HepG2 (cell line): ENCODE results near the gene RRAS. TPM values are rescaled to one million over a fixed set of nuclear protein-coding genes. Genes with fewer than 3 reads are reported as not detected.

Experiments used
- ATM ChIP-seq: fragments of 450-650 bp; IDR thresholded peaks from 2 replicates; pipeline ENCODE4 v1.7.1; 2017; ENCODE audit warnings: mild to moderate bottlenecking, borderline replicate concordance
- BCLAF1 ChIP-seq: fragments of 450-650 bp; IDR thresholded peaks from 2 replicates; pipeline ENCODE4 v1.6.1; 2017; ENCODE audit warnings: mild to moderate bottlenecking
- FLYWCH1 ChIP-seq: sonication (generic); formaldehyde crosslinking; IDR thresholded peaks from 2 replicates; pipeline ENCODE4 v1.8.1; 2023; ENCODE audit warnings: mild to moderate bottlenecking, missing genetic modification reagents
- HCFC1 ChIP-seq: fragments of 150-350 bp; IDR thresholded peaks from 2 replicates; pipeline ENCODE4 v1.6.1; 2014; ENCODE audit warnings: low read depth, low read length
- SOX13 ChIP-seq, 3 experiments: fragments of 450-650 bp in 1 of 3; sonication (generic) in 1 of 3; formaldehyde crosslinking in 1 of 3; IDR thresholded peaks in 2 of 3; conservative IDR thresholded peaks in 1 of 3; 2 replicates each; pipeline versions ENCODE4 v1.5.0 to v1.6.1; 2016 to 2020; ENCODE audit warnings: antibody characterized with exemption in 1 of 3, mild to moderate bottlenecking in 1 of 3, missing compliant biosample characterization in 1 of 3, missing genetic modification reagents in 1 of 3, moderate library complexity in 1 of 3
- TBP ChIP-seq: sonication (generic); formaldehyde crosslinking; IDR thresholded peaks from 2 replicates; pipeline ENCODE4 v1.5.0; 2020; ENCODE audit warnings: missing genetic modification reagents
- ZFP90 ChIP-seq: sonication (generic); formaldehyde crosslinking; IDR thresholded peaks from 2 replicates; pipeline ENCODE4 v1.8.0; 2022; ENCODE audit warnings: missing genetic modification reagents, mild to moderate bottlenecking, inconsistent platforms, borderline replicate concordance
- ZNF281 ChIP-seq: sonication (generic); formaldehyde crosslinking; IDR thresholded peaks from 2 replicates; pipeline ENCODE4 v1.4.0; 2020; ENCODE audit warnings: missing genetic modification reagents, borderline replicate concordance
- ZNF326 ChIP-seq: sonication (generic); formaldehyde crosslinking; IDR thresholded peaks from 2 replicates; pipeline ENCODE4 v1.4.0; 2020; ENCODE audit warnings: missing genetic modification reagents, borderline replicate concordance
- ZNF691 ChIP-seq: sonication (generic); formaldehyde crosslinking; IDR thresholded peaks from 2 replicates; pipeline ENCODE4 v1.4.0; 2020; ENCODE audit warnings: missing genetic modification reagents, low read depth, mild to moderate bottlenecking, borderline replicate concordance
- polyA plus RNA-seq, 8 experiments: library from polyadenylated mRNA; depleted of rRNA in 3 of 8; stranded (reverse) in 7 of 8; unstranded in 1 of 8; fragments of >200 nt; fragmentation: Illumina TruSeq in 4 of 8; extraction: Trizol in 4 of 8; gene quantifications; 2 replicates each; pipeline versions ENCODE4 v1.2.1 to v1.2.3, GENCODE V29; 2011 to 2016; ENCODE audit warnings: low read depth in 4 of 8, missing spikeins in 1 of 8, mixed read lengths in 1 of 8; ENCODE audit not compliant: insufficient read depth in 1 of 8
- total RNA-seq, 5 experiments: library from RNA; depleted of rRNA; stranded (reverse); fragments of >200 nt; fragmentation: Illumina TruSeq; extraction: Trizol; gene quantifications; 2 replicates each; pipeline ENCODE4 v1.2.3, GENCODE V29; 2016; ENCODE audit warnings: low read depth in 1 of 5
- TF ChIP-seq, protein P1 (sequence below): IDR thresholded peaks from 2 replicates; pipeline ENCODE4 v1.6.1; 2018; ENCODE audit warnings: missing genetic modification reagents, mild to moderate bottlenecking, missing compliant biosample characterization
- TF ChIP-seq, protein P2 (sequence below): sonication (generic); formaldehyde crosslinking; IDR thresholded peaks from 2 replicates; pipeline ENCODE4 v1.5.0; 2020; ENCODE audit warnings: mild to moderate bottlenecking, missing genetic modification reagents
- TF ChIP-seq, protein P3 (sequence below): sonication (generic); formaldehyde crosslinking; IDR thresholded peaks from 2 replicates; pipeline ENCODE4 v1.8.1; 2023; ENCODE audit warnings: mild to moderate bottlenecking, missing genetic modification reagents

RRAS gene
- total and polyA plus RNA-seq, 2 of the 13 experiments (the other 11 are each of a cell fraction or from before 2014, with no cell fraction given): 1.5 to 12.0 TPM

DNA sequence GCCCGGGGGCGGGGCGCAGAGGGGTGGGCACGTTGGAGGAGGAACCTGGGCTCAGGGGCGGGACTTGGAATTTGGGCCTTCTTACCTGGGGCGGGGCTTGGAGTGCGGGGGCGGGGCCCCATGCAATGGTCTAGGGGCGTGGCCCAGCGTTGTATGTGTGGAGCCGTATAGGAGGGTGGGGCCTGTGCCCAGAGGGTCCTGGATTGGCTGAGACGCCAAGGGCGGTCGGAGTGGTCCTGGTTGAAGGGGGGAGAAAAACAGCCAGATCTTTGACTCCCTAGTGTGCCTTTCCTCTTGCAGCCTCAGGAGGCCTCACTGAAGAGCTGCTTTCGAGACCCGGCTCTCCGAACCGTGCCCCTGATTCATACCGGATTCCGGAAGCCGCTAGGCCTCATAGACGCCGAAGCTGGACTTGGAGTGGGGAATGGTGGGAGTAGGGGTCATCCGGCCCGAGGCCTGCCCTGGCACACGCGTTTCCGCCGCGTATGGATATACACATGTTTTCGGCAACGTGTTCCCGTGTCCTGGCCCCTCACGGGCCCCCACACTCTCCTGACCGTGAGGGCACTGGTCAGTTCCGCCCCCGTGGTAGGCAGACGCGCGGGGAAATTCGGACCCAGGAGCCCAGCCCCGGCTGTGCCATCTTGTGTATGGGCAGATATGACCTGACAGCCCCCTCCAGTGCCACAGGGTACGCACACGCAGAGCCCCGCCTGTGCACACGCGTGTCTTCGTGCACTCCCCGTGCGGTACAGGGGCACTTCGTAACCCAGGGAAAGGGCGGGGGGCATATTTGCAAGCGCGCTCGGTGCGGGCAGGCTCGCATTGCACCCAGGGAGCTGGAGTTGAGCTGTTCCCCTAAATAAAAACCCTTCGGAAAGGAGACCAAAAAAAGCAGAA lies 49.6 kb downstream of the RRAS start (continued):
- TF ChIP-seq, protein P1, sequence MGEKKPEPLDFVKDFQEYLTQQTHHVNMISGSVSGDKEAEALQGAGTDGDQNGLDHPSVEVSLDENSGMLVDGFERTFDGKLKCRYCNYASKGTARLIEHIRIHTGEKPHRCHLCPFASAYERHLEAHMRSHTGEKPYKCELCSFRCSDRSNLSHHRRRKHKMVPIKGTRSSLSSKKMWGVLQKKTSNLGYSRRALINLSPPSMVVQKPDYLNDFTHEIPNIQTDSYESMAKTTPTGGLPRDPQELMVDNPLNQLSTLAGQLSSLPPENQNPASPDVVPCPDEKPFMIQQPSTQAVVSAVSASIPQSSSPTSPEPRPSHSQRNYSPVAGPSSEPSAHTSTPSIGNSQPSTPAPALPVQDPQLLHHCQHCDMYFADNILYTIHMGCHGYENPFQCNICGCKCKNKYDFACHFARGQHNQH (CRISPR knock-in tag): 0 out of 2 replicates have a peak, but pooled peaks have one; percentile 34
- no peak for TF ChIP-seq ZNF691 (CRISPR knock-in tag)
- TF ChIP-seq ZFP90 (CRISPR knock-in tag): peak; percentile 39; the same call in 1 of the 2 replicates
- TF ChIP-seq, protein P2, sequence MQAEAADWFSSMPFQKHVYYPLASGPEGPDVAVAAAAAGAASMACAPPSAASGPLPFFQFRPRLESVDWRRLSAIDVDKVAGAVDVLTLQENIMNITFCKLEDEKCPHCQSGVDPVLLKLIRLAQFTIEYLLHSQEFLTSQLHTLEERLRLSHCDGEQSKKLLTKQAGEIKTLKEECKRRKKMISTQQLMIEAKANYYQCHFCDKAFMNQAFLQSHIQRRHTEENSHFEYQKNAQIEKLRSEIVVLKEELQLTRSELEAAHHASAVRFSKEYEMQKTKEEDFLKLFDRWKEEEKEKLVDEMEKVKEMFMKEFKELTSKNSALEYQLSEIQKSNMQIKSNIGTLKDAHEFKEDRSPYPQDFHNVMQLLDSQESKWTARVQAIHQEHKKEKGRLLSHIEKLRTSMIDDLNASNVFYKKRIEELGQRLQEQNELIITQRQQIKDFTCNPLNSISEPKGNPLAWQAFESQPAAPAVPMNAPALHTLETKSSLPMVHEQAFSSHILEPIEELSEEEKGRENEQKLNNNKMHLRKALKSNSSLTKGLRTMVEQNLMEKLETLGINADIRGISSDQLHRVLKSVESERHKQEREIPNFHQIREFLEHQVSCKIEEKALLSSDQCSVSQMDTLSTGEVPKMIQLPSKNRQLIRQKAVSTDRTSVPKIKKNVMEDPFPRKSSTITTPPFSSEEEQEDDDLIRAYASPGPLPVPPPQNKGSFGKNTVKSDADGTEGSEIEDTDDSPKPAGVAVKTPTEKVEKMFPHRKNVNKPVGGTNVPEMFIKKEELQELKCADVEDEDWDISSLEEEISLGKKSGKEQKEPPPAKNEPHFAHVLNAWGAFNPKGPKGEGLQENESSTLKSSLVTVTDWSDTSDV (CRISPR knock-in tag): peak; percentile 78; the same call in 1 of the 2 replicates
- no peak for TF ChIP-seq HCFC1
- no peak for TF ChIP-seq BCLAF1
- no peak for TF ChIP-seq ATM
- TF ChIP-seq FLYWCH1: no peak
- TF ChIP-seq SOX13 (IDR thresholded peaks at IDR 0.05): no peak
- 0 out of 4 replicates have a peak, but pooled peaks of 1 of the 2 experiments have one; percentile 3 for TF ChIP-seq SOX13 (CRISPR knock-in tag; conservative IDR thresholded peaks at IDR 0.05 in 1 of 2, IDR thresholded peaks at IDR 0.05 in 1 of 2)
- TF ChIP-seq ZNF281: 0 out of 2 replicates have a peak, but pooled peaks have one; percentile 38
- TF ChIP-seq ZNF326 (CRISPR knock-in tag): no peak
- no peak for TF ChIP-seq TBP
- TF ChIP-seq, protein P3, sequence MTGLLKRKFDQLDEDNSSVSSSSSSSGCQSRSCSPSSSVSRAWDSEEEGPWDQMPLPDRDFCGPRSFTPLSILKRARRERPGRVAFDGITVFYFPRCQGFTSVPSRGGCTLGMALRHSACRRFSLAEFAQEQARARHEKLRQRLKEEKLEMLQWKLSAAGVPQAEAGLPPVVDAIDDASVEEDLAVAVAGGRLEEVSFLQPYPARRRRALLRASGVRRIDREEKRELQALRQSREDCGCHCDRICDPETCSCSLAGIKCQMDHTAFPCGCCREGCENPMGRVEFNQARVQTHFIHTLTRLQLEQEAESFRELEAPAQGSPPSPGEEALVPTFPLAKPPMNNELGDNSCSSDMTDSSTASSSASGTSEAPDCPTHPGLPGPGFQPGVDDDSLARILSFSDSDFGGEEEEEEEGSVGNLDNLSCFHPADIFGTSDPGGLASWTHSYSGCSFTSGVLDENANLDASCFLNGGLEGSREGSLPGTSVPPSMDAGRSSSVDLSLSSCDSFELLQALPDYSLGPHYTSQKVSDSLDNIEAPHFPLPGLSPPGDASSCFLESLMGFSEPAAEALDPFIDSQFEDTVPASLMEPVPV (CRISPR knock-in tag): peak; percentile 67; the same call in 1 of the 2 replicates
